Neural cell (in vitro differentiated cells): ENCODE data around the gene AKAP6. TPM values are rescaled to one million over a fixed set of nuclear protein-coding genes. Genes with fewer than 3 reads are reported as not detected.

Experiments used
- H2AFZ ChIP-seq: fragments of 200-600, 300-800 bp; sonication (generic), shearing (Covaris generic); 2 replicates; pipeline ENCODE4 v1.6.0; 2014; ENCODE audit warnings: low read depth, mild to moderate bottlenecking, antibody characterized with exemption, low read length, moderate library complexity
- H3F3A ChIP-seq: fragments of 200-600 bp; shearing (Covaris generic); 2 replicates; pipeline ENCODE4 v1.6.1; 2016; ENCODE audit warnings: mild to moderate bottlenecking, moderate library complexity, mixed read lengths, antibody characterized with exemption, low read length; ENCODE audit not compliant: insufficient read depth, poor library complexity, severe bottlenecking
- H3K27ac ChIP-seq: fragments of 200-600, 300-800 bp; sonication (generic), shearing (Covaris generic); 2 replicates; pipeline ENCODE4 v1.5.1; 2014; ENCODE audit warnings: mild to moderate bottlenecking, low read length, moderate library complexity
- H3K27me3 ChIP-seq: fragments of 300-800, 200-600 bp; sonication (generic), shearing (Covaris generic); 2 replicates; pipeline ENCODE4 v1.6.0; 2014; ENCODE audit warnings: mild to moderate bottlenecking, low read depth, low read length, moderate library complexity; ENCODE audit not compliant: insufficient read depth
- H3K36me3 ChIP-seq: fragments of 300-800, 200-600 bp; sonication (generic), shearing (Covaris generic); 2 replicates; pipeline ENCODE4 v1.5.1; 2014; ENCODE audit warnings: mild to moderate bottlenecking, antibody characterized with exemption, low read length, moderate library complexity; ENCODE audit not compliant: insufficient read depth
- H3K4me2 ChIP-seq: fragments of 300-800, 200-600 bp; sonication (generic), shearing (Covaris generic); 2 replicates; pipeline ENCODE4 v1.6.0; 2014; ENCODE audit warnings: mild to moderate bottlenecking, low read length
- H3K4me3 ChIP-seq: fragments of 300-800, 200-600 bp; sonication (generic), shearing (Covaris generic); 2 replicates; pipeline ENCODE4 v1.5.1; 2014; ENCODE audit warnings: mild to moderate bottlenecking, low read length, moderate library complexity
- H3K79me2 ChIP-seq: fragments of 200-600 bp; shearing (Covaris generic); replicated peaks from 2 replicates; pipeline ENCODE4 v1.6.0; 2014; ENCODE audit warnings: mild to moderate bottlenecking, low read length, moderate library complexity; ENCODE audit not compliant: insufficient read depth
- H3K9ac ChIP-seq: fragments of 300-800, 200-600 bp; sonication (generic), shearing (Covaris generic); 2 replicates; pipeline ENCODE4 v1.6.1; 2016; ENCODE audit warnings: mild to moderate bottlenecking, low read length, mixed read lengths
- H3K9me2 ChIP-seq: fragments of 200-600 bp; shearing (Covaris generic); 2 replicates; pipeline ENCODE4 v1.6.1; 2016; ENCODE audit warnings: mild to moderate bottlenecking, low read length, mixed read lengths; ENCODE audit not compliant: insufficient read depth
- H3K9me3 ChIP-seq: fragments of 200-600, 300-800 bp; sonication (generic), shearing (Covaris generic); 2 replicates; pipeline ENCODE4 v1.6.1; 2016; ENCODE audit warnings: mild to moderate bottlenecking, mixed run types, low read length, moderate library complexity, mixed read lengths
- H4K20me1 ChIP-seq: fragments of 200-600 bp; shearing (Covaris generic); 2 replicates; pipeline ENCODE4 v1.6.1; 2016; ENCODE audit warnings: mild to moderate bottlenecking, mixed run types; ENCODE audit not compliant: insufficient read depth
- EP300 ChIP-seq: fragments of 450-650 bp; conservative IDR thresholded peaks from 2 replicates; pipeline ENCODE4 v1.6.1; 2014; ENCODE audit warnings: antibody characterized with exemption, mild to moderate bottlenecking, moderate library complexity; ENCODE audit not compliant: poor library complexity, severe bottlenecking
- EZH2 ChIP-seq: fragments of 200-600, 300-800 bp; shearing (Covaris generic), sonication (generic); IDR thresholded peaks from 2 replicates; pipeline ENCODE4 v1.6.1; 2014; ENCODE audit warnings: antibody characterized with exemption, low read length, borderline replicate concordance, mild to moderate bottlenecking; ENCODE audit not compliant: insufficient read depth, poor library complexity, severe bottlenecking
- MXI1 ChIP-seq: fragments of 450-650 bp; conservative IDR thresholded peaks from 2 replicates; pipeline ENCODE4 v1.6.1; 2014; ENCODE audit warnings: antibody characterized with exemption, mild to moderate bottlenecking; ENCODE audit not compliant: poor library complexity, severe bottlenecking
- POLR2AphosphoS5 ChIP-seq: IDR thresholded peaks from 2 replicates; pipeline ENCODE4 v1.6.1; 2012
- RAD21 ChIP-seq: fragments of 450-650 bp; conservative IDR thresholded peaks from 2 replicates; pipeline ENCODE4 v1.6.1; 2014; ENCODE audit warnings: antibody characterized with exemption, mild to moderate bottlenecking, moderate library complexity
- SMC3 ChIP-seq: fragments of 450-650 bp; conservative IDR thresholded peaks from 2 replicates; pipeline ENCODE4 v1.6.1; 2014; ENCODE audit warnings: antibody characterized with exemption, mild to moderate bottlenecking, moderate library complexity; ENCODE audit not compliant: poor library complexity
- TAF1 ChIP-seq: IDR thresholded peaks from 2 replicates; pipeline ENCODE4 v1.6.1; 2012; ENCODE audit warnings: low read depth
- polyA plus RNA-seq: library from polyadenylated mRNA; depleted of rRNA; stranded (reverse); fragments of >200 nt; gene quantifications from 2 replicates; pipeline ENCODE4 v1.2.3, GENCODE V29; 2014
- TF ChIP-seq, protein P1 (sequence below): fragments of 450-650 bp; IDR thresholded peaks from 2 replicates; pipeline ENCODE4 v1.5.1; 2014; ENCODE audit warnings: antibody characterized with exemption, mild to moderate bottlenecking, moderate library complexity; ENCODE audit not compliant: poor library complexity, severe bottlenecking
- TF ChIP-seq, protein P2 (sequence below): IDR thresholded peaks from 2 replicates; pipeline ENCODE4 v1.6.1; 2012; ENCODE audit warnings: borderline replicate concordance

Gene AKAP6
- polyA plus RNA-seq, 1 donor from 2014 or later = 15.8 TPM

DNA sequence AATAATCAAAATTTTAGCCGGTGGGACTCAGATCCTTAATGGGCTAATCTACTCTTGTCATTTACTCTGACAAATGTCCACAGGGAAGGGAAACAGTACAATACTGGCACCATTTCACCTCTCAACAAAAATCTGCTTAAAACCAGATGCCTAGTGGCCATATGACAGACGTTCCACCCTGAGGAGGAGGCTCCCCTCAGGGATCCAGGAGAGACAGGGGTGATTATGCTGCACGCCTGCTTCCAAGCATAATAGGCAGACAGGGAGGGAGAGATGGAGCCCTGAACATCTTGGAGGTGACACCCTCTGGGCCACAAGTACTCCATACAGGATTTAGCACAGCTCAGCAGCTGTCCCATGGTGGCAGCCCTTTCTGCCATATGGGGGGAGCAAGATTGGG, 24.8 kb upstream of the AKAP6 start:
- H3K9me2 ChIP-seq = no peaks in the 10 kb centered on the region
- no peaks in the 10 kb centered on the region for H3K79me2 ChIP-seq
- H2AFZ ChIP-seq = no peak overlapping the region
- H3K9me3 ChIP-seq = no peaks in the 10 kb centered on the region
- TF ChIP-seq POLR2AphosphoS5 (no peak), EZH2 (no peak), MXI1 (no peak), EP300 (no peak), SMC3 (no peak), RAD21 (no peak), TAF1 (no peak)
- TF ChIP-seq, protein P1, sequence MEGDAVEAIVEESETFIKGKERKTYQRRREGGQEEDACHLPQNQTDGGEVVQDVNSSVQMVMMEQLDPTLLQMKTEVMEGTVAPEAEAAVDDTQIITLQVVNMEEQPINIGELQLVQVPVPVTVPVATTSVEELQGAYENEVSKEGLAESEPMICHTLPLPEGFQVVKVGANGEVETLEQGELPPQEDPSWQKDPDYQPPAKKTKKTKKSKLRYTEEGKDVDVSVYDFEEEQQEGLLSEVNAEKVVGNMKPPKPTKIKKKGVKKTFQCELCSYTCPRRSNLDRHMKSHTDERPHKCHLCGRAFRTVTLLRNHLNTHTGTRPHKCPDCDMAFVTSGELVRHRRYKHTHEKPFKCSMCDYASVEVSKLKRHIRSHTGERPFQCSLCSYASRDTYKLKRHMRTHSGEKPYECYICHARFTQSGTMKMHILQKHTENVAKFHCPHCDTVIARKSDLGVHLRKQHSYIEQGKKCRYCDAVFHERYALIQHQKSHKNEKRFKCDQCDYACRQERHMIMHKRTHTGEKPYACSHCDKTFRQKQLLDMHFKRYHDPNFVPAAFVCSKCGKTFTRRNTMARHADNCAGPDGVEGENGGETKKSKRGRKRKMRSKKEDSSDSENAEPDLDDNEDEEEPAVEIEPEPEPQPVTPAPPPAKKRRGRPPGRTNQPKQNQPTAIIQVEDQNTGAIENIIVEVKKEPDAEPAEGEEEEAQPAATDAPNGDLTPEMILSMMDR = no peak
- TF ChIP-seq, protein P2, sequence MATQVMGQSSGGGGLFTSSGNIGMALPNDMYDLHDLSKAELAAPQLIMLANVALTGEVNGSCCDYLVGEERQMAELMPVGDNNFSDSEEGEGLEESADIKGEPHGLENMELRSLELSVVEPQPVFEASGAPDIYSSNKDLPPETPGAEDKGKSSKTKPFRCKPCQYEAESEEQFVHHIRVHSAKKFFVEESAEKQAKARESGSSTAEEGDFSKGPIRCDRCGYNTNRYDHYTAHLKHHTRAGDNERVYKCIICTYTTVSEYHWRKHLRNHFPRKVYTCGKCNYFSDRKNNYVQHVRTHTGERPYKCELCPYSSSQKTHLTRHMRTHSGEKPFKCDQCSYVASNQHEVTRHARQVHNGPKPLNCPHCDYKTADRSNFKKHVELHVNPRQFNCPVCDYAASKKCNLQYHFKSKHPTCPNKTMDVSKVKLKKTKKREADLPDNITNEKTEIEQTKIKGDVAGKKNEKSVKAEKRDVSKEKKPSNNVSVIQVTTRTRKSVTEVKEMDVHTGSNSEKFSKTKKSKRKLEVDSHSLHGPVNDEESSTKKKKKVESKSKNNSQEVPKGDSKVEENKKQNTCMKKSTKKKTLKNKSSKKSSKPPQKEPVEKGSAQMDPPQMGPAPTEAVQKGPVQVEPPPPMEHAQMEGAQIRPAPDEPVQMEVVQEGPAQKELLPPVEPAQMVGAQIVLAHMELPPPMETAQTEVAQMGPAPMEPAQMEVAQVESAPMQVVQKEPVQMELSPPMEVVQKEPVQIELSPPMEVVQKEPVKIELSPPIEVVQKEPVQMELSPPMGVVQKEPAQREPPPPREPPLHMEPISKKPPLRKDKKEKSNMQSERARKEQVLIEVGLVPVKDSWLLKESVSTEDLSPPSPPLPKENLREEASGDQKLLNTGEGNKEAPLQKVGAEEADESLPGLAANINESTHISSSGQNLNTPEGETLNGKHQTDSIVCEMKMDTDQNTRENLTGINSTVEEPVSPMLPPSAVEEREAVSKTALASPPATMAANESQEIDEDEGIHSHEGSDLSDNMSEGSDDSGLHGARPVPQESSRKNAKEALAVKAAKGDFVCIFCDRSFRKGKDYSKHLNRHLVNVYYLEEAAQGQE = no peak
- H3K27ac ChIP-seq = no peak overlapping the region
- no peak overlapping the region for H3K9ac ChIP-seq
- H3K4me2 ChIP-seq = no peak overlapping the region
- H3K4me3 ChIP-seq = no peak overlapping the region
- H3F3A ChIP-seq = no peaks in the 10 kb centered on the region
- H4K20me1 ChIP-seq = no peaks in the 10 kb centered on the region
- H3K27me3 ChIP-seq = no peaks in the 10 kb centered on the region
- no peaks in the 10 kb centered on the region for H3K36me3 ChIP-seq

DNA sequence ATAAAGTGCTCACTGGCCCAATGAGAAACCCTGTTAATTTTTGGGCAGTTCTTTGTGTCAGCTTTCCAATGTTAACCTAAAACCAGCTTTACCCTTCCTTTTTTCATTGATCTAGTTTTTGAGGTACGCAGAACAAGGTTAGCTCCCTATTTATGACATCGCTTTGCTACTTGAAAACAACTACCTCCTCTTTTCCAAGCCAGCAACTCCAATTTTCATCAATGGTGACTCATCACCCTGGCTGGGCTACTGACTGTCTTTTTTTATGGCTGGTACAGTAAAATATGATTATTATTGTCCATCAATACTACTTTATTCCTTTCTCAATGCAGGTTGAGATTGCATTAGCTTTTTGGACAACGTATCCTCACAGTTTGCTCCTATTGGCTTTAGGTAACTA, 22.5 kb upstream of the AKAP6 start:
- Histone ChIP-seq H3K79me2 (no peaks in the 10 kb centered on the region), H3K9me3 (no peaks in the 10 kb centered on the region), H4K20me1 (no peaks in the 10 kb centered on the region), H3K4me3 (no peak overlapping the region), H3K27me3 (no peaks in the 10 kb centered on the region), H3K9ac (no peak overlapping the region), H2AFZ (no peak overlapping the region), H3K4me2 (no peak overlapping the region), H3F3A (no peaks in the 10 kb centered on the region), H3K27ac (no peak overlapping the region), H3K36me3 (no peaks in the 10 kb centered on the region), H3K9me2 (no peaks in the 10 kb centered on the region)
- TF ChIP-seq, protein P2 = no peak
- TF ChIP-seq MXI1 (no peak), SMC3 (no peak), RAD21 (no peak), EP300 (no peak), POLR2AphosphoS5 (no peak), TAF1 (no peak), EZH2 (no peak)
- TF ChIP-seq, protein P1 = no peak
